Loucy (cell line): ENCODE results near the gene UNK.
A peak's percentile ranks its signal among the peaks of the same experiment; 100 is the strongest.

Experiments used
- H2AFZ ChIP-seq: fragments of 200-600 bp; sonication (generic); 2 replicates; pipeline ENCODE4 v1.6.0; 2016; ENCODE audit warnings: antibody characterized with exemption, mild to moderate bottlenecking, low read length, moderate library complexity
- H3F3A ChIP-seq: fragments of 200-600 bp; 2 replicates; pipeline ENCODE4 v1.6.0; 2016; ENCODE audit warnings: antibody characterized with exemption, low read depth, mild to moderate bottlenecking
- H3K27me3 ChIP-seq: fragments of 200-600 bp; sonication (generic); 2 replicates; pipeline ENCODE4 v1.6.1; 2014; ENCODE audit warnings: low read length, mild to moderate bottlenecking; ENCODE audit not compliant: insufficient read depth, poor library complexity, severe bottlenecking
- H3K36me3 ChIP-seq: fragments of 200-600 bp; sonication (generic); 2 replicates; pipeline ENCODE4 v1.6.1; 2016; ENCODE audit warnings: low read length; ENCODE audit not compliant: insufficient read depth
- H3K4me1 ChIP-seq: fragments of 200-600 bp; sonication (generic); 2 replicates; pipeline ENCODE4 v1.5.1; 2014; ENCODE audit warnings: low read length, mild to moderate bottlenecking; ENCODE audit not compliant: insufficient read depth, poor library complexity, severe bottlenecking
- H3K4me2 ChIP-seq: fragments of 200-600 bp; sonication (generic); 2 replicates; pipeline ENCODE4 v1.6.0; 2014; ENCODE audit warnings: antibody characterized with exemption, low read length, low read depth, mild to moderate bottlenecking; ENCODE audit not compliant: poor library complexity, severe bottlenecking
- H3K4me3 ChIP-seq: fragments of 200-600 bp; sonication (generic); 2 replicates; pipeline ENCODE4 v1.5.1; 2014; ENCODE audit warnings: low read length, mild to moderate bottlenecking, mixed read lengths; ENCODE audit not compliant: poor library complexity, severe bottlenecking
- H3K79me2 ChIP-seq: fragments of 200-600 bp; sonication (generic); 2 replicates; pipeline ENCODE4 v1.6.1; 2014; ENCODE audit warnings: low read length; ENCODE audit not compliant: insufficient read depth
- H3K9ac ChIP-seq: fragments of 200-600 bp; sonication (generic); 2 replicates; pipeline ENCODE4 v1.6.0; 2014; ENCODE audit warnings: mild to moderate bottlenecking, low read depth, low read length, moderate library complexity; ENCODE audit not compliant: poor library complexity, severe bottlenecking
- H3K9me2 ChIP-seq: fragments of 200-600 bp; sonication (generic); replicated peaks from 2 replicates; pipeline ENCODE4 v1.6.1; 2016; ENCODE audit warnings: low read depth, low read length, mixed read lengths
- H3K9me3 ChIP-seq: fragments of 200-600 bp; sonication (generic); 2 replicates; pipeline ENCODE4 v1.6.1; 2014; ENCODE audit warnings: mild to moderate bottlenecking, antibody characterized with exemption, low read length, low read depth; ENCODE audit not compliant: insufficient read depth
- H4K20me1 ChIP-seq: fragments of 200-600 bp; sonication (generic); 2 replicates; pipeline ENCODE4 v1.6.0; 2014; ENCODE audit warnings: antibody characterized with exemption, low read length, mild to moderate bottlenecking; ENCODE audit not compliant: insufficient read depth, poor library complexity, severe bottlenecking
- CTCF ChIP-seq: fragments of 200-600 bp; sonication (generic); conservative IDR thresholded peaks from 2 replicates; pipeline ENCODE4 v1.5.1; 2014; ENCODE audit warnings: mild to moderate bottlenecking, antibody characterized with exemption, low read length
- EZH2phosphoT487 ChIP-seq: fragments of 200-600 bp; IDR thresholded peaks from 2 replicates; pipeline ENCODE4 v1.6.1; 2018; ENCODE audit warnings: antibody characterized with exemption, mild to moderate bottlenecking, moderate library complexity, borderline replicate concordance

The UNK gene

GRCh38 chr17:75873587-75874322 is 89.1 kb downstream of the UNK start:
- no peak overlapping the region for H3K9ac ChIP-seq
- H3K9me2 ChIP-seq = no peaks in the 10 kb centered on the region
- TF ChIP-seq CTCF = no peak
- no peak for TF ChIP-seq EZH2phosphoT487
- no peaks in the 10 kb centered on the region for H3F3A ChIP-seq
- H2AFZ ChIP-seq = no peak overlapping the region
- H3K27me3 ChIP-seq = no peaks in the 10 kb centered on the region
- no peak overlapping the region for H3K4me3 ChIP-seq
- H3K9me3 ChIP-seq = no peaks in the 10 kb centered on the region
- no peaks in the 10 kb centered on the region for H3K36me3 ChIP-seq
- H4K20me1 ChIP-seq = no peaks in the 10 kb centered on the region
- H3K4me1 ChIP-seq = peaks cover 33% of the 10 kb centered on the region
- H3K79me2 ChIP-seq = peaks cover 16% of the 10 kb centered on the region
- H3K4me2 ChIP-seq = no peak overlapping the region

GRCh38 chr17:75874323-75875181 is 89.9 kb downstream of the UNK start:
- peak overlapping the region; percentile 92 for H3K9ac ChIP-seq

More at GRCh38 chr17:75874323-75875181, 89.9 kb downstream of the UNK start:
- Histone ChIP-seq H3K79me2 (peaks cover 16% of the 10 kb centered on the region), H3K4me3 (peak overlapping the region; percentile 82), H2AFZ (no peak overlapping the region), H3K36me3 (no peaks in the 10 kb centered on the region), H3K4me1 (peaks cover 33% of the 10 kb centered on the region), H3K9me2 (no peaks in the 10 kb centered on the region), H3K27me3 (no peaks in the 10 kb centered on the region), H3F3A (no peaks in the 10 kb centered on the region), H3K4me2 (peak overlapping the region; percentile 94), H4K20me1 (no peaks in the 10 kb centered on the region), H3K9me3 (no peaks in the 10 kb centered on the region)
- TF ChIP-seq CTCF = no peak
- no peak for TF ChIP-seq EZH2phosphoT487
